ENCODE measurements around the gene DCDC2C. TPM values are rescaled to one million over a fixed set of nuclear protein-coding genes. Genes with fewer than 3 reads are reported as not detected.

The DCDC2C gene
- total and polyA plus RNA-seq, 9 of the 15 experiments (the other 6 are each of a cell fraction or from before 2014, with no cell fraction given), result not detected

DNA sequence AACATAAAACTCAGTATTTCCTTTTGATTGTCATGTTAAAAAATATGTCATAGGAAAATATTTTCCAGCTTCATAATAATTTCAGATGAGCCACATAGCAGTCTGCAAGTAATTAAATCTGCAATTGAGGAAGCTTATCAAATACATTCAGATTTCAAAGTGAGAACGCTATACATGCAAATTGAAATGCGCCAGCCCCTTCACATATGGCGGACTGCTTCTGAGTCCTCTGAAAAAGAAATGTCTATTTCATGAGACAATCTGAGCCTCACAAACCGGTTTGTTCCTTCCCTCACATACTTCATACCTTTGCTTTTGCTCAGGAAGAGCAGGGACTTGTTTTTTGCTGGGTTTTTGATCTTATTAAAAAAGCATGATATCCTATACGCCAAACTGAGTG is 2.3 kb upstream of the DCDC2C start (continued):
- TF ChIP-seq CHD7 (IDR thresholded peaks at IDR 0.05; ENCODE audit: low read depth, low read length) (no peak), EHMT2 (IDR thresholded peaks at IDR 0.05) (no peak), IFI16 (CRISPR knock-in tag; IDR thresholded peaks at IDR 0.05) (no peak), TEAD4 (IDR thresholded peaks at IDR 0.05; ENCODE audit: low read length) (no peak), TEAD4 (CRISPR knock-in tag; IDR thresholded peaks at IDR 0.05; ENCODE audit: borderline replicate concordance) (no peak)
